Activated CD4-positive, alpha-beta memory T cell treated with anti-CD3 and anti-CD28 coated beads, Interleukin-2, amount 10 ng/mL, durations not matched to agents 7 days and 5 days (primary cell): ENCODE results near the gene SMCO4. TPM values are rescaled to one million over a fixed set of nuclear protein-coding genes. Genes with fewer than 3 reads are reported as not detected.

Source experiments
- CTCF ChIA-PET: fragments of 350-600 bp; sonication (Branson Sonifier 250); formaldehyde crosslinking; loops from one replicate; lab custom pipeline; 2021; ENCODE audit warnings: antibody characterized with exemption, inconsistent platforms; lab: Charles Lee
- POLR2A ChIA-PET: fragments of 350-600 bp; sonication (Branson Sonifier 250); formaldehyde crosslinking; loops from one replicate; lab custom pipeline; 2021; ENCODE audit warnings: antibody characterized with exemption; lab: Charles Lee
- DNase-seq: peaks from one replicate; pipeline ENCODE4 v3.0.0-alpha.2; 2020
- H3K27ac Mint-ChIP-seq: one replicate; pipeline ENCODE4 v1.8.0; 2021; ENCODE audit warnings: mild to moderate bottlenecking, mixed read lengths
- H3K27me3 Mint-ChIP-seq: one replicate; pipeline ENCODE4 v1.8.0; 2021; ENCODE audit warnings: mixed read lengths
- H3K36me3 Mint-ChIP-seq: one replicate; pipeline ENCODE4 v1.8.0; 2021; ENCODE audit warnings: low read depth, mixed read lengths
- H3K4me1 Mint-ChIP-seq: one replicate; pipeline ENCODE4 v1.8.0; 2021; ENCODE audit warnings: mixed read lengths
- H3K4me3 Mint-ChIP-seq: one replicate; pipeline ENCODE4 v1.8.0; 2021; ENCODE audit warnings: mild to moderate bottlenecking, mixed read lengths
- H3K9me3 Mint-ChIP-seq: one replicate; pipeline ENCODE4 v1.8.0; 2021; ENCODE audit warnings: mixed read lengths
- total RNA-seq, 2 experiments: library from RNA; stranded (reverse); gene quantifications; one replicate each; pipeline ENCODE4 v1.2.3, GENCODE V29; 2021

SMCO4 gene
- total RNA-seq, 2 experiments from 2014 or later: 55.3 to 60.0 TPM

DNA sequence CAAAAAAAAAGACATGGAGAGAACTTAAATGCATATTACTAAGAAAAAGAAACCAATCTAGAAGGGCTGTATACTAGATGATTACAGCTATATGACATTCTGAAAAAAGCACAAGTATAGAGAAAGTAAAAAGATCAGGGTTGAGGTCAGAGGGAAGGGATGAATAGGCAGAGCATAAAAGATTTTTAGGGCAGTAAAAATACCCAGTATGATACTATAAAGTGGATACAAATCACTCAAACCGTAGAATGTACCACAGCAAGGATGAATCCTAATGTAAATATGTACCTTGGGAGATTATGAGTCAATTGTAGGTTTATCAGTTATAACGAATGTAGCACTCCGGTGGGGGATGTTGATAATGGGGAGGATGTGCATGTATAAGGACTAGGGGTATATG lies 29.4 kb upstream of the SMCO4 start:
- H3K36me3 Mint-ChIP-seq: no peaks in the 10 kb centered on the region
- no peaks in the 10 kb centered on the region for H3K9me3 Mint-ChIP-seq
- CTCF ChIA-PET: no interaction called here
- peaks cover 9% of the 10 kb centered on the region for H3K27me3 Mint-ChIP-seq
- H3K4me3 Mint-ChIP-seq: no peak overlapping the region
- no peaks in the 10 kb centered on the region for H3K4me1 Mint-ChIP-seq
- POLR2A ChIA-PET: no interaction called here
- no peak overlapping the region for H3K27ac Mint-ChIP-seq
- no peak for DNase-seq

DNA sequence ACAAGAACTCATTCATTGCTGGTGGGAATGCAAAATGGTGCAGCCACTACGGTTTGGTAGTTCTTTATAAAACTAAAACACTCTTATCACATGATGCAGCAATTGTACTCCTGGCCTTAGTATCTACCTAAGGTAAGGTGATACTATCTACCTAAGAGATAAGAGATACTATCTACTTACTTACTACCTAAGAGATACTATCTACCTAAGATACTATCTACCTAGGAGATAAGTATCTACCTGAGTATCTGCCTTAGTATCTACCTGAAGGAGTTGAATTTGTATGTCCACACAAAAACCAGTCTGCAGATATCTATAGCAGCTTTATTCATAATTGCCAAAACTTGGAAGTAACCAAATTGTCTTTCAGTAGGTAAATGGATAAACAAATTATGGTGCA lies 29.0 kb upstream of the SMCO4 start:
- no peaks in the 10 kb centered on the region for H3K9me3 Mint-ChIP-seq
- H3K27me3 Mint-ChIP-seq: peaks cover 9% of the 10 kb centered on the region
- DNase-seq: no peak
- no peak overlapping the region for H3K27ac Mint-ChIP-seq
- POLR2A ChIA-PET: no interaction called here
- H3K4me1 Mint-ChIP-seq: no peaks in the 10 kb centered on the region
- H3K36me3 Mint-ChIP-seq: no peaks in the 10 kb centered on the region
- no peak overlapping the region for H3K4me3 Mint-ChIP-seq
- CTCF ChIA-PET: no interaction called here

DNA sequence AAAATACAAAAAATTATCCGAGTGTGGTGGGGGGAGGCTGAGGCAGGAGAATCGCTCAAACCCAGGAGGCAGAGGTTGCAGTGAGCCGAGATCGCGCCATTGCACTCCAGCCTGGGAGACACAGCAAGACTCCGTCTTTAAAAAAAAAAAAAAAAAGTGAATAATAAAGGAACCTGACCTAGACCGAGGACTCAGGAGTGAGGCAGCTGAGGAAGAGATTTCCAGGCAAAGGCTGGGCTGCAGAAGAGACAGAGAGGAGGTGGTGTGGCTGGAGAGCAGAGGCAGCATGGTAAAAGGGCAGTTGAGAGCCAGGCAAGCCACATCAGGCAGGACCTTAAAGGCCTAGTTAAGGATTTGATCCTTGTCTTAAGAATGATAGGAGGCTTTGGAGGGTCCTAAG lies 28.4 kb upstream of the SMCO4 start:
- ChIA-PET CTCF (no interaction called here), POLR2A (no interaction called here)
- no peaks in the 10 kb centered on the region for H3K36me3 Mint-ChIP-seq
- no peak overlapping the region for H3K27ac Mint-ChIP-seq
- no peak for DNase-seq
- H3K27me3 Mint-ChIP-seq: peaks cover 9% of the 10 kb centered on the region
- H3K9me3 Mint-ChIP-seq: no peaks in the 10 kb centered on the region
- no peaks in the 10 kb centered on the region for H3K4me1 Mint-ChIP-seq
- no peak overlapping the region for H3K4me3 Mint-ChIP-seq

DNA sequence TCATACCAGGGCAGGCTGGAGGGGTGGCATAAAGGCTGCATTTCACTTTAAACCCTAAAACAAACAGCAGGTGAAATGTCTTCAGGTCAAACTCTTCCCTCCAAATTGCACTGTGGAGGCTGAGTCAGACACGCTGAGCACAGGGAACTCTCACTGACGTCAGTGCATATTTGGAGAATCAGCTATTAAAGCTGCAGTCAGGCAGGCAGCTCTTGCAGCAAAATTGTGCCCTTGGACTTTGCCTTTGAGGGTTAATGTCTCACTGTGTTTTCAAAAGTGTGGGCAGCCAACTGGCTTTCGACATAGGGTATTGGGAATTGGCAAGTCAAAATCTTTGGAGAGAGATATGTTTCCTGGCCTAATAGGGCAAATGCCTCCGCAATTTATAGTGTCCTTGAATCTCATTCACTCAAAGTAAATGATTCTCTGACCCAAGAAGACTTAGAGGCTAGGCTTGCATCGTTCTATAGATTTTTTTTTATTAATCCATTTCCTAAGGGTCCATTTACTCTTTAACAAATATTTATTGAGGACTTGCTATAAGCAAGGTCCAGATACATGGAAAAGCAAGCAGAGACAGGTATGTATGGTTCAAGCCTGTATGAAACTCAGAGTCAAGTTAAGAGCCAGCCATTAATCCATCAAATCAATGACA lies 27.7 kb upstream of the SMCO4 start:
- ChIA-PET POLR2A (no interaction called here), CTCF (no interaction called here)
- Mint-ChIP-seq H3K27ac (no peak overlapping the region), H3K4me3 (no peak overlapping the region), H3K4me1 (no peaks in the 10 kb centered on the region), H3K36me3 (no peaks in the 10 kb centered on the region), H3K27me3 (peaks cover 6% of the 10 kb centered on the region), H3K9me3 (no peaks in the 10 kb centered on the region)
- no peak for DNase-seq

DNA sequence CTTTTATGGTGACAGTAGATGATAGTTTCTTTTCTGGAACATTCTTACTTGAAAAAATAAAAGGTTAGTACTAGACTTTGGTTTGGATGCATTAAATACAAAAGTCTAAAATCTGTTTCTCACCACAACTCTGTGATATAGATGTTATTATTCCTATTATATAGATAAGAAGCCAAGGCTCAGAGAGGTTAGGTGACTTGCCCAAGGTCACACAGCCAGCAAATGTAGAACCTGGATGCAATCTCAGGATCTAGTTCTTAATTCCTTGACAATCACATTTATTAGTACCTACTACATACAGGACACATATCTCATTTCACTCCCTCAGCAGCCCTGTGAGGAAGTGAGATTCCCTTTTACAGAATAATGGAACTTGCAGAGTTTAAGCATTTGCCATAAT lies 26.3 kb upstream of the SMCO4 start:
- Mint-ChIP-seq H3K4me3 (no peak overlapping the region), H3K27ac (no peak overlapping the region)
- POLR2A ChIA-PET: no interaction called here

DNA sequence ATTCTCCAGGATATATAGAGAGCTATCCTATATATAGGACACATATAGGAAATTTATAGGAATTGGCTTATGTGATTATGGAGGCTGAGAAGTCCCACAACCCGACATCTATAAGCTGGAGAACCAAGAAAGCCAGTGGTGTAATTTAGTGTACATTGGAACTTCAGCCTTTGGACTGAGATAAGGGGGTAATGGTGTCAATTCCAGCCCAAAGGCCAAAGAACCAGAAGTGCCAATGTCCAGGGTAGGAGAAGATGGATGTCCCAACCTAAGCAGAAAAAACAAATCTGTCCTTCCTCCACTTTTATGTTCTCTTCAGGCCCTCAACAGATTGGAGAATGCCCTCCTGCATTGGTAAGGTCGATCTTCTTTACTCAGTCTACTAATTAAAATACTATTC lies 25.5 kb upstream of the SMCO4 start:
- Mint-ChIP-seq H3K4me1 (no peaks in the 10 kb centered on the region), H3K4me3 (no peak overlapping the region), H3K36me3 (no peaks in the 10 kb centered on the region), H3K27me3 (peaks cover 14% of the 10 kb centered on the region), H3K9me3 (no peaks in the 10 kb centered on the region), H3K27ac (no peak overlapping the region)
- CTCF ChIA-PET: interaction anchor here (1.2 kb wide), 1 partner anchor 14 kb away, joined by 3 read pairs; no protein-coding TSS in a partner anchor
- DNase-seq: no peak
- POLR2A ChIA-PET: no interaction called here

More for the DNA sequence above, 26.3 kb upstream of the SMCO4 start:
- no peak for DNase-seq
- no peaks in the 10 kb centered on the region for H3K36me3 Mint-ChIP-seq
- no peaks in the 10 kb centered on the region for H3K4me1 Mint-ChIP-seq
- H3K9me3 Mint-ChIP-seq: no peaks in the 10 kb centered on the region
- H3K27me3 Mint-ChIP-seq: peaks cover 14% of the 10 kb centered on the region
- CTCF ChIA-PET: no interaction called here

DNA sequence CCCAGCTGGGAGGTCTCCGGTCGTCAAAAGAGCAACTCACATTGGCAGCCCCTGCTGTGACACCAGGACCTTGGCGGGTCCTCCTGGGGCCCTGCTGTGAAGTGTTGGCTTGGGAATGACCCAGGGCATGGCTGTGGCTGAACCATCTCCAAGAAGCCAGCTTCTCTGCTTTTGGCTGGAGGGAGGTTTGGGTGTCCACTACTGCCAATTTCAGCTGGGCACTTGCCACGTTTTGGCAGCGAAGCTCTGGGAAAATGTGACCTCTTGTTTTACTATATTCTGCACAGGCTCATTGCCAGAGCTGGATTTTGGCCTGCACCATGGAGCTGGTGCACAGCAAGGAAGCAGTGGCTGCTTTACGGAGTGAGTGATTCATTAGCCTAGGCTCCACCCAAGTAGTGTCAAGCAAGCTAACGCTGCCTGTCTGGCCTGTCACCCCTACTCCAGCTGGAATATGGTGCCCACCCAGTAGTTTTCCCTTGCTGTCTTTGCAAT lies 24.3 kb upstream of the SMCO4 start:
- CTCF ChIA-PET: interaction anchor here (0.6 kb wide), 1 partner anchor 184 kb away, joined by 4 read pairs; no protein-coding TSS in a partner anchor
- H3K4me3 Mint-ChIP-seq: no peak overlapping the region
- no peak overlapping the region for H3K27ac Mint-ChIP-seq

DNA sequence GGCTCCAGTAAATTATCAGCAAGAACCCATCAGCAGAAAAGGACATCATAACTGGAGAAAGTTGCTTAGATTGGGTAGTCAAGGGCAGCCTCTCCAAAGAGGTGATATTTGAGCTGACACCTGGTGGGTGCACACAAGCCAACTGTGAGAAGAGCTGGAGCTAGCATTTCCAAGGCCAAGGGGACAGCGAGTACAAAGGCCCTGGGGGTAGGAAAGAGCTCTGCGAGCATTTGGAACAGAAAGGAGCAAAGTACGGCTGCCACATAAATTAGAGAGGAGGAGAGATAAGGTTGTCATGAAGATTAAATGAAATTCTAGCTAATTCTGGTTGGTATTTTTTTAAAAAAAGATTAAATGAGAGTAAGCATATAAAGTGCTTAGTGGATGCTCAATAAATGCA lies 21.7 kb upstream of the SMCO4 start:
- DNase-seq: no peak
- H3K4me1 Mint-ChIP-seq: peaks cover 7% of the 10 kb centered on the region
- H3K9me3 Mint-ChIP-seq: no peaks in the 10 kb centered on the region
- no peak overlapping the region for H3K4me3 Mint-ChIP-seq
- H3K27ac Mint-ChIP-seq: no peak overlapping the region
- H3K36me3 Mint-ChIP-seq: no peaks in the 10 kb centered on the region
- POLR2A ChIA-PET: no interaction called here
- H3K27me3 Mint-ChIP-seq: peaks cover 12% of the 10 kb centered on the region
- CTCF ChIA-PET: no interaction called here

More for the DNA sequence above, 24.3 kb upstream of the SMCO4 start:
- no peaks in the 10 kb centered on the region for H3K9me3 Mint-ChIP-seq
- H3K4me1 Mint-ChIP-seq: no peaks in the 10 kb centered on the region
- no peaks in the 10 kb centered on the region for H3K36me3 Mint-ChIP-seq
- POLR2A ChIA-PET: no interaction called here
- no peak for DNase-seq
- peaks cover 14% of the 10 kb centered on the region for H3K27me3 Mint-ChIP-seq

DNA sequence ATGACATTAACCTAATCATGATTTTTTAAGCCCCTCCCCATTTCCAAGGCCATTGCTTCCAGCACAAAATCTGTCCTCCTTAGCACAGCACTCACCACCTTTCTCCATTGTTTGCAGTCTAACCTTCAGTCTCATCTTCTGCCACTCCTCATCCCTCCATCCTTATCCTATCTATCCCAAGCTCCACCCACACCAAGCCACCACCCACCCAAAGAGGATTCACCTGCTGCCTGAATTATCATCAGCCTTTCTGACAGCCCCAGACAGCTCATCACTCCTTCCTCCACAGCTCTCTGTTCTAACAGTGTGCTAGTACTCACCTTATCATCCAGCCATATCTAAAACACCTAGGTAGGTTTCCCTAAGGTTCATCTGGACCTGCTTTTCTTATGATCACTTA lies 20.7 kb upstream of the SMCO4 start:
- DNase-seq: no peak
- Mint-ChIP-seq H3K27me3 (peaks cover 11% of the 10 kb centered on the region), H3K36me3 (no peaks in the 10 kb centered on the region), H3K9me3 (no peaks in the 10 kb centered on the region), H3K27ac (no peak overlapping the region), H3K4me3 (no peak overlapping the region), H3K4me1 (peaks cover 14% of the 10 kb centered on the region)
- CTCF ChIA-PET: no interaction called here
- POLR2A ChIA-PET: no interaction called here

DNA sequence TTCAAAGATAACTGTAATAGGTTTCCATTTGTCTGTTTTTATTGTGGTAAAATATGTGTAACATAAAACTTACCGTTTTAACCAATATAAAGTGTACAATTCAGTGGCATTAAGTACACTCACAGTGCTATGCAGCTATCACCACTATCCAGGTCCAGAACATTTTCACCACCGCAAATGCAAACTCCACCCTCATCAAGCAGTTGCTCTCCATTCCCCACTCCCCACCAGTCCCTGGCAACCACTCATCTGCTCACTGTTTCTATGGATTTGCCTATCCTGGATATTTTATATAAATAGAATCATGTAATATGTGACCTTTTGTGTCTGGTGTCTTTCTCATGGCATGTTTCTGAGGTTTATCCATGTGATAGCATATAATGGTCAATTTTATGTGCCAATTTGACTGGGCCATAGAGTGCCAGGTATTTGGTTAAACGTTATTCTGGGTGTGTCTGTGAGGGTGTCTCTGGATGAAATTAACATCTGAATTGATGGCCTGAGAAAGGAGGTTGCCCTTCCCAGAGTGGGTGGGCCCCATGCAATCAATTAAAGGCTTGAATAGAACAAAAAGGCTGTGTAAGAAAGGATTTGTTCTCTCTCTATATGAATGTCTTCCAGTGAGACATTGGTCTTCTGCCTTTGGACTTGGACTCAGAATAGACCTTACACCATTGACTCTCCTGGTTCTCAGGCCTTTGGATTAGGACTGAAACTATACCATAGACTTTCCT lies 17.2 kb upstream of the SMCO4 start:
- no peak overlapping the region for H3K27ac Mint-ChIP-seq
- peaks cover 14% of the 10 kb centered on the region for H3K4me1 Mint-ChIP-seq
- ChIA-PET POLR2A (no interaction called here), CTCF (no interaction called here)
- H3K27me3 Mint-ChIP-seq: peaks cover 20% of the 10 kb centered on the region
- H3K9me3 Mint-ChIP-seq: no peaks in the 10 kb centered on the region
- no peak overlapping the region for H3K4me3 Mint-ChIP-seq
- DNase-seq: no peak
- H3K36me3 Mint-ChIP-seq: no peaks in the 10 kb centered on the region

DNA sequence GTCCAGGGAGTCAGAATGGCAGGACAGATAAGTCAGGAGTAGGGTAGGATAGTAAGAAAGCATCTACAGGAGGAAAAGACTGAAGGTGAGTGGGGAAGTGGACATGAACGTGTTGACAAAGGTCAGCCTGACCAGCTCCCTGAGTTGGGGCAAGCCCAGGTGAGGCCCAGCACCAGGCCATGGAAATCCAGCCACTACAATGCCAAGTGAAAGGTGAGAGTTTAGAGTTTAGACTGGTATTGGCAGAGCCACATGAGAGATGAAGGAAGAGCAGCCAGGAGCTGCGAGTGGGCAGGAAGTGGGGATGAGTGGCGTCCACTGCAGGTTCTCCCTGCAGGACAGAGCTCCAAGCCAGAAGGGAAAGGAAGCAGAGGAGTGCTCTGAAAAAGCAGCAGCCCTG lies 16.5 kb upstream of the SMCO4 start:
- ChIA-PET POLR2A (no interaction called here), CTCF (no interaction called here)
- peaks cover 15% of the 10 kb centered on the region for H3K27me3 Mint-ChIP-seq

DNA sequence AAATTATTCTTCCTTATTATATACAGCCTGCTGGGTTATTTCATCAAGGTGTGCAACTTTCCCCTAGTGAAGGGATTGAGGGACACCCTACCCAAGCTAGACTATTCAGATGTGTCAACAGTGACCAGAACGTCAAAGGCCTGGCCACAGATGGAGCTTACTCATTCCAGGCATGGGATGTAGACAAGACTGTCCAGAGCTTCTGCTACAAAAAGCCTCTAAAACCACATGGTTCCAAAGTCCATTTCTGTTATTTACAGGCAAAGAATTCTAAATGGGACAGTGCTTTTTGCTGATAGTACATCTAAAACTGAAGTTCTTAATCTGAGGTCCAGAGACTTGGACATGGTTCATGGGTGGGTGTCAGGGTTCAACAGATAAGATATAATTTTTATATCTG lies 9.7 kb upstream of the SMCO4 start:
- Mint-ChIP-seq H3K4me3 (no peak overlapping the region), H3K27ac (no peak overlapping the region), H3K27me3 (peaks cover 33% of the 10 kb centered on the region), H3K4me1 (peaks cover 6% of the 10 kb centered on the region), H3K36me3 (no peaks in the 10 kb centered on the region), H3K9me3 (no peaks in the 10 kb centered on the region)
- ChIA-PET CTCF (no interaction called here), POLR2A (no interaction called here)
- DNase-seq: no peak

More for the DNA sequence above, 16.5 kb upstream of the SMCO4 start:
- Mint-ChIP-seq H3K27ac (no peak overlapping the region), H3K4me1 (peaks cover 14% of the 10 kb centered on the region), H3K9me3 (no peaks in the 10 kb centered on the region), H3K36me3 (no peaks in the 10 kb centered on the region), H3K4me3 (no peak overlapping the region)
- no peak for DNase-seq

DNA sequence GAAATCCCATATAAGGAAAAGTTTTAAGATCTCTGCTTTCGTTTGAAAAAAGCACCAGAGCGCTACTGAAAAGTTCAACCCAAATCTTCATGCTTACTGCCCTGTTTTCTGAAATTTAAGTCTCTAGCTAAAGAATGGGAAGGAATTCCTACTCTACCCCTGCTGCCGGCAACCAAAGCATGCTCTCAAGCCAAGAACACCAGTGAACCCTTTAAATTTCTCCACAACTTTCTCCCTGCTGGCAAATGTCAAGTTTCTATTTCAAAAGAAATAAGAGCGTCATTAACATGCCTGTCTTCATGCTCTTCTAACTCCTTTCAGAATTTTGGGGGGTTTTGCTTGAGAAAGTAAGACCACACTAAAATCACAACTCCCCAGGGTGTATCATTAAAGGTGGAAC lies 6.8 kb upstream of the SMCO4 start:
- CTCF ChIA-PET: no interaction called here
- H3K9me3 Mint-ChIP-seq: no peaks in the 10 kb centered on the region
- no peaks in the 10 kb centered on the region for H3K36me3 Mint-ChIP-seq
- DNase-seq: no peak
- no peak overlapping the region for H3K27ac Mint-ChIP-seq
- H3K4me3 Mint-ChIP-seq: no peak overlapping the region
- H3K4me1 Mint-ChIP-seq: peaks cover 6% of the 10 kb centered on the region
- POLR2A ChIA-PET: no interaction called here
- peaks cover 25% of the 10 kb centered on the region for H3K27me3 Mint-ChIP-seq
